HG03457 (cell line): ENCODE data around the gene NKAIN1.

Experiments used
- ATAC-seq: cut with Tn5 transposase; IDR thresholded peaks from one replicate; pipeline ENCODE4 v1.9.1; 2021; ENCODE audit warnings: moderate number of reproducible peaks; ENCODE audit not compliant: unreplicated experiment

NKAIN1 gene

GRCh38 chr1:31234123-31234708 is 5.5 kb downstream of the NKAIN1 start:
- no peak for ATAC-seq

- ATAC-seq = no peak
Measured at GRCh38 chr1:31232689-31233088, 7.0 kb downstream of the NKAIN1 start.

GRCh38 chr1:31231802-31232201 is 7.9 kb downstream of the NKAIN1 start:
- ATAC-seq = no peak

- ATAC-seq = no peak
Measured at GRCh38 chr1:31230378-31230777, 9.3 kb downstream of the NKAIN1 start.

- no peak for ATAC-seq
Measured at GRCh38 chr1:31228986-31229385, 10.7 kb downstream of the NKAIN1 start.

- no peak for ATAC-seq
Measured at GRCh38 chr1:31227891-31228568, 11.7 kb downstream of the NKAIN1 start.

- no peak for ATAC-seq
Measured at GRCh38 chr1:31224068-31224467, 15.6 kb downstream of the NKAIN1 start.

GRCh38 chr1:31222176-31222575 is 17.5 kb downstream of the NKAIN1 start:
- ATAC-seq = no peak

GRCh38 chr1:31221072-31221471 is 18.6 kb downstream of the NKAIN1 start:
- ATAC-seq = no peak

GRCh38 chr1:31219489-31219888 is 20.2 kb downstream of the NKAIN1 start:
- no peak for ATAC-seq

GRCh38 chr1:31218705-31219104 is 21.0 kb downstream of the NKAIN1 start:
- ATAC-seq = no peak

GRCh38 chr1:31216016-31216415 is 23.7 kb downstream of the NKAIN1 start:
- no peak for ATAC-seq

- ATAC-seq = no peak
Measured at GRCh38 chr1:31215065-31215570, 24.6 kb downstream of the NKAIN1 start.

- ATAC-seq = no peak
Measured at GRCh38 chr1:31214316-31215064, 25.2 kb downstream of the NKAIN1 start.

GRCh38 chr1:31208361-31208945 is 31.2 kb downstream of the NKAIN1 start:
- no peak for ATAC-seq

GRCh38 chr1:31207569-31207968 is 32.1 kb downstream of the NKAIN1 start:
- ATAC-seq = no peak

- ATAC-seq = no peak
Measured at GRCh38 chr1:31207046-31207445, 32.6 kb downstream of the NKAIN1 start.

GRCh38 chr1:31203215-31203614 is 36.5 kb downstream of the NKAIN1 start:
- ATAC-seq = no peak

GRCh38 chr1:31201931-31202360 is 37.7 kb downstream of the NKAIN1 start:
- ATAC-seq = no peak

GRCh38 chr1:31199949-31200348 is 39.7 kb downstream of the NKAIN1 start:
- ATAC-seq = no peak

GRCh38 chr1:31199236-31199790 is 40.4 kb downstream of the NKAIN1 start:
- no peak for ATAC-seq
